Stimulated activated CD8-positive, alpha-beta memory T cell treated with anti-CD3 and anti-CD28 coated beads, Interleukin-7, amount 100 ng/mL, for 24 hours (primary cell): ENCODE measurements around the gene FAM168A.

ENCODE experiments used
- DNase-seq: peaks from one replicate; pipeline ENCODE4 v3.0.0-alpha.2; 2020; ENCODE audit warnings: low read depth

Gene FAM168A

GRCh38 chr11:73388265-73389133, 209.4 kb downstream of the FAM168A start:
- DNase-seq, result no peak

- DNase-seq, result no peak
Measured at GRCh38 chr11:73387594-73388264, 210.2 kb downstream of the FAM168A start.

- DNase-seq, result no peak
Measured at GRCh38 chr11:73386546-73386945, 211.4 kb downstream of the FAM168A start.

GRCh38 chr11:73386016-73386415, 211.9 kb downstream of the FAM168A start:
- DNase-seq, result no peak

GRCh38 chr11:73384872-73385689, 212.8 kb downstream of the FAM168A start:
- DNase-seq, result no peak

- DNase-seq, result no peak
Measured at GRCh38 chr11:73384531-73384871, 213.4 kb downstream of the FAM168A start.

GRCh38 chr11:73384125-73384441, 213.8 kb downstream of the FAM168A start:
- no peak for DNase-seq

GRCh38 chr11:73383249-73384124, 214.4 kb downstream of the FAM168A start:
- DNase-seq, result no peak

GRCh38 chr11:73382747-73383146, 215.2 kb downstream of the FAM168A start:
- no peak for DNase-seq

GRCh38 chr11:73382183-73382582, 215.7 kb downstream of the FAM168A start:
- DNase-seq, result no peak

GRCh38 chr11:73381589-73381988, 216.3 kb downstream of the FAM168A start:
- no peak for DNase-seq

- no peak for DNase-seq
Measured at GRCh38 chr11:73380897-73381410, 217.0 kb downstream of the FAM168A start.

GRCh38 chr11:73380331-73380730, 217.6 kb downstream of the FAM168A start:
- DNase-seq, result no peak

- DNase-seq, result no peak
Measured at GRCh38 chr11:73379189-73379880, 218.6 kb downstream of the FAM168A start.

- no peak for DNase-seq
Measured at GRCh38 chr11:73376803-73377629, 220.9 kb downstream of the FAM168A start.

GRCh38 chr11:73376160-73376802, 221.6 kb downstream of the FAM168A start, which contains the start of gene RELT:
Gene RELT (plus strand): TSS chr11:73376399. CDS start chr11:73389137, 12,738 bp downstream.
- peak; percentile 93 for DNase-seq

- no peak for DNase-seq
Measured at GRCh38 chr11:73375830-73376159, 222.1 kb downstream of the FAM168A start.

- DNase-seq, result no peak
Measured at GRCh38 chr11:73374151-73374550, 223.8 kb downstream of the FAM168A start.

GRCh38 chr11:73372375-73372993, 225.4 kb downstream of the FAM168A start:
- DNase-seq, result no peak
